Parathyroid adenoma (tissue), 2 donors: ENCODE data around the gene SVIL.

Source experiments
- H2AFZ ChIP-seq: fragments of 300-600 bp; sonication (generic); one replicate; pipeline ENCODE4 v1.7.0; 2017; ENCODE audit warnings: antibody characterized with exemption, mild to moderate bottlenecking
- H3K27ac ChIP-seq: fragments of 300-600 bp; sonication (generic); one replicate; pipeline ENCODE4 v1.7.0; 2017
- H3K27me3 ChIP-seq: fragments of 300-600 bp; sonication (generic); one replicate; pipeline ENCODE4 v1.7.0; 2017; ENCODE audit warnings: low read length; ENCODE audit not compliant: control insufficient read depth, insufficient read depth
- H3K36me3 ChIP-seq: fragments of 300-600 bp; sonication (generic); one replicate; pipeline ENCODE4 v1.7.0; 2017; ENCODE audit warnings: low read length; ENCODE audit not compliant: control insufficient read depth, insufficient read depth
- H3K4me1 ChIP-seq: fragments of 300-600 bp; sonication (generic); one replicate; pipeline ENCODE4 v1.7.0; 2017; ENCODE audit warnings: control low read depth
- H3K4me2 ChIP-seq: fragments of 300-600 bp; sonication (generic); one replicate; pipeline ENCODE4 v1.7.0; 2017; ENCODE audit warnings: low read length
- H3K4me3 ChIP-seq: fragments of 300-600 bp; sonication (generic); one replicate; pipeline ENCODE4 v1.7.0; 2017; ENCODE audit warnings: low read depth, low read length
- H3K79me2 ChIP-seq: fragments of 300-600 bp; sonication (generic); one replicate; pipeline ENCODE4 v1.7.0; 2017; ENCODE audit warnings: control low read depth
- H3K9ac ChIP-seq: fragments of 300-600 bp; sonication (generic); one replicate; pipeline ENCODE4 v1.7.0; 2017; ENCODE audit warnings: mild to moderate bottlenecking
- H3K9me3 ChIP-seq: fragments of 300-600 bp; sonication (generic); one replicate; pipeline ENCODE4 v1.7.0; 2017; ENCODE audit warnings: low read length; ENCODE audit not compliant: control insufficient read depth
- TF ChIP-seq, protein P1 (sequence below): fragments of 300-600 bp; sonication (generic); IDR thresholded peaks from one replicate; pipeline ENCODE4 v1.7.0; 2017; ENCODE audit warnings: antibody characterized with exemption, mild to moderate bottlenecking
- donor health status: primary hyperparathyroidism.

Gene SVIL

GRCh38 chr10:29634105-29634504 lies 666 bp downstream of the SVIL start:
- TF ChIP-seq, protein P1, sequence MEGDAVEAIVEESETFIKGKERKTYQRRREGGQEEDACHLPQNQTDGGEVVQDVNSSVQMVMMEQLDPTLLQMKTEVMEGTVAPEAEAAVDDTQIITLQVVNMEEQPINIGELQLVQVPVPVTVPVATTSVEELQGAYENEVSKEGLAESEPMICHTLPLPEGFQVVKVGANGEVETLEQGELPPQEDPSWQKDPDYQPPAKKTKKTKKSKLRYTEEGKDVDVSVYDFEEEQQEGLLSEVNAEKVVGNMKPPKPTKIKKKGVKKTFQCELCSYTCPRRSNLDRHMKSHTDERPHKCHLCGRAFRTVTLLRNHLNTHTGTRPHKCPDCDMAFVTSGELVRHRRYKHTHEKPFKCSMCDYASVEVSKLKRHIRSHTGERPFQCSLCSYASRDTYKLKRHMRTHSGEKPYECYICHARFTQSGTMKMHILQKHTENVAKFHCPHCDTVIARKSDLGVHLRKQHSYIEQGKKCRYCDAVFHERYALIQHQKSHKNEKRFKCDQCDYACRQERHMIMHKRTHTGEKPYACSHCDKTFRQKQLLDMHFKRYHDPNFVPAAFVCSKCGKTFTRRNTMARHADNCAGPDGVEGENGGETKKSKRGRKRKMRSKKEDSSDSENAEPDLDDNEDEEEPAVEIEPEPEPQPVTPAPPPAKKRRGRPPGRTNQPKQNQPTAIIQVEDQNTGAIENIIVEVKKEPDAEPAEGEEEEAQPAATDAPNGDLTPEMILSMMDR, result no peak
- Histone ChIP-seq H3K9me3 (no peaks in the 10 kb centered on the region), H3K4me2 (no peak overlapping the region), H3K27me3 (no peaks in the 10 kb centered on the region), H3K79me2 (peaks cover 24% of the 10 kb centered on the region), H3K9ac (no peak overlapping the region), H3K36me3 (no peaks in the 10 kb centered on the region), H3K4me3 (no peak overlapping the region), H3K27ac (peak overlapping the region; percentile 7), H2AFZ (no peak overlapping the region), H3K4me1 (no peaks in the 10 kb centered on the region)

- H3K4me1 ChIP-seq, result no peaks in the 10 kb centered on the region
- H3K9ac ChIP-seq, result no peak overlapping the region
- H3K4me3 ChIP-seq, result no peak overlapping the region
- H3K36me3 ChIP-seq, result no peaks in the 10 kb centered on the region
- TF ChIP-seq, protein P1, result no peak
- no peak overlapping the region for H3K27ac ChIP-seq
- no peaks in the 10 kb centered on the region for H3K9me3 ChIP-seq
- H2AFZ ChIP-seq, result no peak overlapping the region
- no peaks in the 10 kb centered on the region for H3K27me3 ChIP-seq
- peaks cover 25% of the 10 kb centered on the region for H3K79me2 ChIP-seq
- H3K4me2 ChIP-seq, result no peak overlapping the region
Measured at GRCh38 chr10:29631049-29631339, 3.8 kb downstream of the SVIL start.

DNA sequence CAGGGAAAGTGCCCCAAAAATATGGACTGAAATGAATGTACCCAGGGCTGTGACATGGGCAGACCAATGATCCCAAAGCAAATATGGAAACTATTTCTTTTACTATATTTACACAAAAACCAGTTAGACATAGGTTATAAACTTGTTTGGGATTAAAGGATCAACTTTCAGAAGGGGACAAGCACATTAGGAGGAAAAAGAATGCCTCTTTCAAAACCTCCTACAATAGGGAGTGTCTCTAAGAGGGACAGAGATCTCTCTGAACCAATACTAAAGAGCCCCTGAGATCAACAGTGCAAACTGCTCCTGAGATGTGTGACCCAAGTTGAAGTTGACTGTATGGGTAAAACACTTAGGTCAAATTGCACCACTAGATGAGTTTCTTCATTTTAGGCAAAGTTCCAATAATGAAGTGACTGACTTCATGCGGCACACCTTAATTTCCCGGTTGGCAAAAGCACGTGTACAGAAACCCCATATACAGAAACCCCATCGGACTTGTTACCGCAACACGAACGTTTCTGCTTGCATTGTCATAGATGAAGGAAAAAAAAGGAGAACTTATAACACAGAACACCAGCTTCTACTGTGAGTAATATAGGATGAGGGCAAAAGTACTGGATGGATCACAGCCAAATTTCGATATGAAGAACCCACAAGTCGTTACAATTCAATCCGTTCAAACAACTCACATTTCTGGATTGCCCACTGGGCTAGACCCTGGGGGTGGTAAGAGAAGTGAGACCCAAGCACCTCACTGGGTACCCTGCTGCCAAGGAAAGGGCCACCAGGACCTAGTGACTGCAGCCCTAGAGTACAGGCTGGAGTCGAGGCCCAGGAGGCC lies 4.3 kb downstream of the SVIL start:
- Histone ChIP-seq H2AFZ (no peak overlapping the region), H3K27ac (no peak overlapping the region), H3K4me2 (no peak overlapping the region), H3K4me3 (no peak overlapping the region), H3K36me3 (no peaks in the 10 kb centered on the region), H3K79me2 (peaks cover 25% of the 10 kb centered on the region), H3K9ac (no peak overlapping the region), H3K4me1 (no peaks in the 10 kb centered on the region), H3K27me3 (no peaks in the 10 kb centered on the region), H3K9me3 (no peaks in the 10 kb centered on the region)
- TF ChIP-seq, protein P1, result no peak

GRCh38 chr10:29628912-29629526 lies 5.8 kb downstream of the SVIL start:
- no peak overlapping the region for H2AFZ ChIP-seq
- no peaks in the 10 kb centered on the region for H3K36me3 ChIP-seq
- H3K79me2 ChIP-seq, result peaks cover 25% of the 10 kb centered on the region
- no peak overlapping the region for H3K27ac ChIP-seq
- H3K4me2 ChIP-seq, result no peak overlapping the region
- no peak overlapping the region for H3K9ac ChIP-seq
- no peak overlapping the region for H3K4me3 ChIP-seq
- no peaks in the 10 kb centered on the region for H3K9me3 ChIP-seq
- no peaks in the 10 kb centered on the region for H3K27me3 ChIP-seq
- TF ChIP-seq, protein P1, result no peak
- H3K4me1 ChIP-seq, result no peaks in the 10 kb centered on the region
